Chondrocyte (in vitro differentiated cells): ENCODE data around the gene TREH. TPM values are rescaled to one million over a fixed set of nuclear protein-coding genes. Genes with fewer than 3 reads are reported as not detected.

Source experiments
- DNase-seq: peaks from one replicate; pipeline ENCODE4 v3.0.0; 2021; ENCODE audit warnings: mixed read lengths, low spot score
- H3K27ac Mint-ChIP-seq: one replicate; pipeline ENCODE4 v1.8.0; 2021; ENCODE audit warnings: mild to moderate bottlenecking, moderate library complexity, mixed read lengths; ENCODE audit not compliant: unreplicated experiment
- H3K27me3 Mint-ChIP-seq: 2 replicates; pipeline ENCODE4 v1.8.0; 2021; ENCODE audit warnings: low read depth, mixed read lengths
- H3K36me3 Mint-ChIP-seq: 2 replicates; pipeline ENCODE4 v1.8.0; 2021; ENCODE audit warnings: low read depth, mixed read lengths
- H3K4me1 Mint-ChIP-seq: 2 replicates; pipeline ENCODE4 v1.8.0; 2021; ENCODE audit warnings: low read depth, mild to moderate bottlenecking, mixed read lengths
- H3K4me3 Mint-ChIP-seq: one replicate; pipeline ENCODE4 v1.8.0; 2021; ENCODE audit warnings: mild to moderate bottlenecking, moderate library complexity, mixed read lengths; ENCODE audit not compliant: unreplicated experiment
- H3K9me3 Mint-ChIP-seq: 2 replicates; pipeline ENCODE4 v1.8.0; 2021; ENCODE audit warnings: low read depth, mixed read lengths
- total RNA-seq: library from RNA; stranded (reverse); gene quantifications from 3 replicates; pipeline ENCODE4 v1.2.1, GENCODE V29; 2021
- TF ChIP-seq, protein P1 (sequence below): fragments of 200-600 bp; sonication (generic); IDR thresholded peaks from 2 replicates; pipeline ENCODE4 v1.5.0; 2021; ENCODE audit warnings: antibody characterized with exemption, mild to moderate bottlenecking, moderate library complexity

The TREH gene
- total RNA-seq, 1 donor from 2014 or later: not detected

- Mint-ChIP-seq H3K27me3 (peaks cover 3% of the 10 kb centered on the region), H3K27ac (no peak overlapping the region), H3K36me3 (no peaks in the 10 kb centered on the region), H3K9me3 (peaks cover 15% of the 10 kb centered on the region), H3K4me3 (no peak overlapping the region), H3K4me1 (no peaks in the 10 kb centered on the region)
- DNase-seq: no peak
- TF ChIP-seq, protein P1, sequence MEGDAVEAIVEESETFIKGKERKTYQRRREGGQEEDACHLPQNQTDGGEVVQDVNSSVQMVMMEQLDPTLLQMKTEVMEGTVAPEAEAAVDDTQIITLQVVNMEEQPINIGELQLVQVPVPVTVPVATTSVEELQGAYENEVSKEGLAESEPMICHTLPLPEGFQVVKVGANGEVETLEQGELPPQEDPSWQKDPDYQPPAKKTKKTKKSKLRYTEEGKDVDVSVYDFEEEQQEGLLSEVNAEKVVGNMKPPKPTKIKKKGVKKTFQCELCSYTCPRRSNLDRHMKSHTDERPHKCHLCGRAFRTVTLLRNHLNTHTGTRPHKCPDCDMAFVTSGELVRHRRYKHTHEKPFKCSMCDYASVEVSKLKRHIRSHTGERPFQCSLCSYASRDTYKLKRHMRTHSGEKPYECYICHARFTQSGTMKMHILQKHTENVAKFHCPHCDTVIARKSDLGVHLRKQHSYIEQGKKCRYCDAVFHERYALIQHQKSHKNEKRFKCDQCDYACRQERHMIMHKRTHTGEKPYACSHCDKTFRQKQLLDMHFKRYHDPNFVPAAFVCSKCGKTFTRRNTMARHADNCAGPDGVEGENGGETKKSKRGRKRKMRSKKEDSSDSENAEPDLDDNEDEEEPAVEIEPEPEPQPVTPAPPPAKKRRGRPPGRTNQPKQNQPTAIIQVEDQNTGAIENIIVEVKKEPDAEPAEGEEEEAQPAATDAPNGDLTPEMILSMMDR: no peak
These were observed 13.1 kb downstream of the TREH start for GRCh38 chr11:118666371-118666770.

GRCh38 chr11:118663902-118664301 lies 15.5 kb downstream of the TREH start:
- no peaks in the 10 kb centered on the region for H3K9me3 Mint-ChIP-seq
- TF ChIP-seq, protein P1: no peak
- peaks cover 9% of the 10 kb centered on the region for H3K4me1 Mint-ChIP-seq
- no peaks in the 10 kb centered on the region for H3K27me3 Mint-ChIP-seq
- no peaks in the 10 kb centered on the region for H3K36me3 Mint-ChIP-seq
- no peak for DNase-seq
- H3K4me3 Mint-ChIP-seq: no peak overlapping the region
- H3K27ac Mint-ChIP-seq: no peak overlapping the region

GRCh38 chr11:118663381-118663780 lies 16.1 kb downstream of the TREH start:
- no peak overlapping the region for H3K4me3 Mint-ChIP-seq
- DNase-seq: no peak
- TF ChIP-seq, protein P1: no peak
- H3K4me1 Mint-ChIP-seq: peaks cover 13% of the 10 kb centered on the region
- no peak overlapping the region for H3K27ac Mint-ChIP-seq
- H3K27me3 Mint-ChIP-seq: no peaks in the 10 kb centered on the region
- H3K36me3 Mint-ChIP-seq: no peaks in the 10 kb centered on the region
- no peaks in the 10 kb centered on the region for H3K9me3 Mint-ChIP-seq

DNA sequence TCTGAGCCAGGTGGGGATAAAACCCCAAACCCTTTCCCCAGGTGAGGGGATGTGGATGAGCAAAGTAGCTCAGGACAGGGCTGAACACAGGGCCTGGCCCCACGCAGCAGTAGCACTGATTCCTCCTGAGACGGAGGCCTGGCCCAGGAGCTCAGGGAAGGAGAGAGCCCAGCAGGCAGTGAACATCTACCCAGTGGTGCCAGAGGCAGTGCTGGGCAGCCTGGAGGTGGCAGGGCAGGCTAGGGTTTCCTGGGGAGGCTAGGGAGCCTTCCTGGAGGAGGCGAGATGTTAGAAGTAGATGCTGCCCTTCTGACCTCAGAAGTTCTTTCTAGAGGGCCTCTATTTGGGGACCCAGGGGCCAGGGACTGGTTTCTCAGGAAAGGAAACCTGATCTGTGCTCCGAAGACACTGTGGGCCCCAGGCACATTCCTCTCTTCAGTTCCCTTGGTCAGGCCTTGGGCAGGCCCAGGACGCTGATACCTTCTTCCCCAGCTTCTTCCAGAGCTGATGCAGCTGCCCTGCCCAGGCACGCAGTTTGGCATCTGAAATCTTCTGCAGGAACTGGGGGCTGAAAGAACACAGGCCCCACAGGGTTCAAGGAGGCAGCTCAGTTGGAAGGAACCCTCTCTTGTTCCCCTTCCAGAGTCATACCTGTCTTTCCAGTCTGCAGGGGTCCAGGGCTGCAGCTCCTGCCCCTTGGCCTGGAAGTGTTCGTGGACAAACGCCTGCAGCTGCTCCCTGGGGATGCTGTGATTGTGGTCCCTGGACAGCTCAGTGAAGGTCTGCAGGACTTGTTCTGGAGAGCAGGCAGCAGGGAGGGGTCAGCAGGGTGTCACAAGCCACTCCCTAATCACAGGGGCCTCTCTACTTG lies 16.8 kb downstream of the TREH start:
- Mint-ChIP-seq H3K9me3 (no peaks in the 10 kb centered on the region), H3K4me1 (peaks cover 17% of the 10 kb centered on the region), H3K4me3 (no peak overlapping the region), H3K27me3 (no peaks in the 10 kb centered on the region), H3K36me3 (no peaks in the 10 kb centered on the region), H3K27ac (no peak overlapping the region)
- TF ChIP-seq, protein P1: no peak
- no peak for DNase-seq

DNA sequence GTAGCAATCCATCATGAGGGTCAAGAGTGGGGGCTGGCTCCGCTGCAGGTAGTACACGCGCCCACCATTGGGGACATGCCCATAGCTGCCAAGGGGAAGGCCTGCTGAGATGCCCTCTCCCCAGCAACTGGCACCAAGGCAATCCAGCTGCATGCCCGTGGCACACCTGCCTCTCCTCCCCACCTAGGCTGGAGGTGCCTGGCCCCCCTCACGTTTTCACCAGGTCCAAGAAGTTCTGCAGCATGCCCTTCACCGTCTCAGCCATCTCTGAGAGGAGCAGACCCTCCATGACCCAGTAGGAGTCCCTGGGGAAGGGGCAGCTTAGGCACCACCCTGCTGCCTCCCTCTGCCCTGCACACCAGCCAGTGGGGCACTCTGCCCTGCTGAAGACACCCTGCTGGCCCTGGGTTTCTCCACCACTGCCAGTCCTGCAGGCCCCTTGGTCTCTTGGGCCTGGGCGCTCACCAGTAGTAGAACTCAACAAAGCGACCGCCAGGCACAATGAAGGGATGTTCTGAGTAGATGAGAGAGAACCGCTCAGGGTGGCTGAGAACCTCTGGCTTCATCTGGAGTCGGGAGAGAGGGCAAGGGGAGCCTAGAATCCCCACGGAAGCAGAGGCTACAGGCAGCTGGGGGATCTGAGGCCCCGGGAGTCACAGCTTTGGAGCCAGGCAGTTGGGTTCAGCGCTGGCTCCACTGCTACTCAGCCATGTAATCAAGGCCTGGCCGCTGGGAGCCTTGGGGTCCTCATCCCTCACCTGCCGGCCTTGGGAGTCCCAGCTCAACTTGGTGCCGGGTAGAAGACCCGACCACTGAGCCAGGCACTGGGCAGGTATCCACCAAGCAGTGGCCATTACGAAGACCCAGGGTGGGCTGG lies 17.8 kb downstream of the TREH start:
- Mint-ChIP-seq H3K4me3 (no peak overlapping the region), H3K27ac (no peak overlapping the region), H3K4me1 (peaks cover 26% of the 10 kb centered on the region)

More for the DNA sequence above, 17.8 kb downstream of the TREH start:
- no peaks in the 10 kb centered on the region for H3K9me3 Mint-ChIP-seq
- H3K27me3 Mint-ChIP-seq: no peaks in the 10 kb centered on the region
- TF ChIP-seq, protein P1: no peak
- H3K36me3 Mint-ChIP-seq: peaks cover 9% of the 10 kb centered on the region
- DNase-seq: no peak
